Nephron progenitor cell (in vitro differentiated cells): ENCODE data around the gene PIGH.
A peak's percentile ranks its signal among the peaks of the same experiment; 100 is the strongest.
"Not testable (repeated sequence)": the region's sequence is repeated elsewhere in the genome, so short reads cannot be mapped to it uniquely, and the experiment has no call there.

Source experiments
- DNase-seq: peaks from one replicate; pipeline ENCODE4 v3.0.0; 2021
- H3K27ac Mint-ChIP-seq: 2 replicates; pipeline ENCODE4 v1.8.0; 2021; ENCODE audit warnings: mild to moderate bottlenecking, moderate library complexity, mixed read lengths
- H3K27me3 Mint-ChIP-seq: 2 replicates; pipeline ENCODE4 v1.8.0; 2021; ENCODE audit warnings: mild to moderate bottlenecking, low read depth, mixed read lengths; ENCODE audit not compliant: poor library complexity
- H3K36me3 Mint-ChIP-seq: 2 replicates; pipeline ENCODE4 v1.8.0; 2021; ENCODE audit warnings: low read depth, mixed read lengths
- H3K4me1 Mint-ChIP-seq: 2 replicates; pipeline ENCODE4 v1.8.0; 2021; ENCODE audit warnings: mixed read lengths
- H3K4me3 Mint-ChIP-seq: 2 replicates; pipeline ENCODE4 v1.8.0; 2021; ENCODE audit warnings: mild to moderate bottlenecking, moderate library complexity, mixed read lengths
- H3K9me3 Mint-ChIP-seq: 2 replicates; pipeline ENCODE4 v1.8.0; 2021; ENCODE audit warnings: mild to moderate bottlenecking, moderate library complexity, mixed read lengths
- CTCF ChIP-seq: fragments of 200-600 bp; sonication (generic); IDR thresholded peaks from 2 replicates; pipeline ENCODE4 v1.5.0; 2021; ENCODE audit warnings: antibody characterized with exemption

The PIGH gene

DNA sequence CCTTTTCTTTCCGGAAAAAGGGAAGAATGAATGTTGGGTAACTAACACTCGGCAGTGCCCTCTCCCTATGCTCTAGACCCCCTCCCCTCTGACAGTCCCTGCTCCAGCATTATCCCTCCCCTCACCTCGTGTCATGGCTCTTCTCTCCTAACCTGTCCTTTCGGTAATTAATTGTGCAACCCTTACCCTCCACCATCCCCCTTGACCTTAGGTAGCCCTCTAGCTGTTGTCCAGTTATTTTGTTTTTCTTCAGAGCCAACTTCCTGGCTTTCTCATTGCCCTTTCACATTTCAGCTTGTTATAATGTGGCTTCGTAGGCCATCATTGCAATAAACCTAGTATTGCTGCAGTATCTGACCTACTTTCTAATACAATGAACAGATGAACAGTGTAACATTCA is 30.9 kb upstream of the PIGH start:
- Mint-ChIP-seq H3K4me3 (no peak overlapping the region), H3K9me3 (no peaks in the 10 kb centered on the region), H3K27ac (no peak overlapping the region), H3K36me3 (peaks cover 40% of the 10 kb centered on the region), H3K4me1 (peaks cover 5% of the 10 kb centered on the region), H3K27me3 (peaks cover 6% of the 10 kb centered on the region)
- no peak for TF ChIP-seq CTCF
- no peak for DNase-seq

DNA sequence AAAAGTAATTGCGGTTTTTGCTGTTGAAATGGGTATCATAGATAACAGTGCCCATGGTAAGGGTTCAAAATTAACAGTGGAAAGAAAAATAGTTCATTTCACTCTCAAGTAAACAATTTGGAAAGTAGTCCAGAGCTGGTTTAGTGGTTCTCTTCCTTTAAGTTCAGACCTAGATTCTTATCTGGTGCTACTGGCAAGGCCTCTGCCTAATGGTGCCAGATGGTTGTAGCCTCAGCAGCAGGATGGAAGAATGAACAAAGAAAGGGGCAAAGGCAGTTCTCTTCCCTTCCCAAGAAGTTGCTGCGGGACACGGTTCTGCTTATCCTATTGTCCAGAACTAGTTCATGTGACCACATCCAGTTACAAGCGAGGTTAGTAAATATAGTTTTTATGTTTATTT is 30.1 kb upstream of the PIGH start:
- Mint-ChIP-seq H3K27me3 (peaks cover 6% of the 10 kb centered on the region), H3K27ac (no peak overlapping the region), H3K4me1 (peaks cover 5% of the 10 kb centered on the region), H3K9me3 (no peaks in the 10 kb centered on the region), H3K36me3 (peaks cover 42% of the 10 kb centered on the region), H3K4me3 (no peak overlapping the region)
- no peak for TF ChIP-seq CTCF
- no peak for DNase-seq

DNA sequence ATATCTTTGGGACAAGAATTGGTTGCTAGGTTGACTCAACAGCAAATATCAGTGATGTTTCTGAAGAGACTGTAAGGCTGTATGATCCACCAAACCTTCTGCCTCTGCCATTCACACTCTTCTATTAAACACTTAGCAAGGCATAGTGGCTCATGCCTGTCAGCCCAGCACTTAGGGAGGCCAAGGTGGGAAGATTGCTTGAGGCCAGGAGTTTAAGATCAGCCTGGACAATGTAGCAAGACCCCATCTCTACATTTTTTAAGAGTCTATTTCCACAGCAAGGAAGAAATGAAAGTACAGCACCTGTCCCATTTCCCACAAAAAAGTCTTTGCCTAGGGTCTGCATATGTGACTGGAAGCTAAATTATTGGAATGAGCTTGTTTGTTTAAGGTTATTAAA is 27.5 kb upstream of the PIGH start:
- Mint-ChIP-seq H3K9me3 (peaks cover 7% of the 10 kb centered on the region), H3K4me1 (peaks cover 15% of the 10 kb centered on the region), H3K36me3 (peaks cover 41% of the 10 kb centered on the region), H3K27ac (no peak overlapping the region), H3K27me3 (peaks cover 2% of the 10 kb centered on the region), H3K4me3 (no peak overlapping the region)
- DNase-seq, result no peak
- no peak for TF ChIP-seq CTCF

GRCh38 chr14:67626131-67626530 is 26.1 kb upstream of the PIGH start:
- not testable (repeated sequence) for H3K27ac Mint-ChIP-seq, H3K9me3 Mint-ChIP-seq, DNase-seq, H3K27me3 Mint-ChIP-seq, H3K4me3 Mint-ChIP-seq
- Mint-ChIP-seq H3K36me3 (peaks cover 32% of the 10 kb centered on the region), H3K4me1 (peaks cover 22% of the 10 kb centered on the region)

DNA sequence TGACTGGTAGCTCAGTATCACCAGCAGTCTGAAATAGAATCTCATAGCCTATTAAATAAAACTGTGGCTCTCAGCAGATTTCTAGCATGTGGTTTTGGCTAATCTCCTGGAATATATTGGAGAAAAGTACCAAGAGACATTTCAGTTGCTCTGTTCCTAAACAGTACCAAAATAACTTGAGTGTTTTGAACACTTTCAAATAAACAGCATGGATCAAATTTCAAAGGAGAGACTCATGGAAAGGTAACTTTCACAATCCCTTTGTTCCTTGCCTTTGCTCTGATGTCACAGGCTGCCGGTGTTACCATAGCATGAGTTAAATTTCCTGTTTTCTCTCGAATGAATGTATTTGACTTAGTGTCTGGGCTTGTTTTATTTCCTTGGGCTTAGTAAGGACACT is 23.0 kb upstream of the PIGH start:
- Mint-ChIP-seq H3K9me3 (peaks cover 7% of the 10 kb centered on the region), H3K4me3 (peak overlapping the region; percentile 23), H3K4me1 (peaks cover 40% of the 10 kb centered on the region), H3K36me3 (peaks cover 23% of the 10 kb centered on the region), H3K27ac (peak overlapping the region; percentile 70), H3K27me3 (peaks cover 6% of the 10 kb centered on the region)
- DNase-seq, result no peak
- no peak for TF ChIP-seq CTCF

DNA sequence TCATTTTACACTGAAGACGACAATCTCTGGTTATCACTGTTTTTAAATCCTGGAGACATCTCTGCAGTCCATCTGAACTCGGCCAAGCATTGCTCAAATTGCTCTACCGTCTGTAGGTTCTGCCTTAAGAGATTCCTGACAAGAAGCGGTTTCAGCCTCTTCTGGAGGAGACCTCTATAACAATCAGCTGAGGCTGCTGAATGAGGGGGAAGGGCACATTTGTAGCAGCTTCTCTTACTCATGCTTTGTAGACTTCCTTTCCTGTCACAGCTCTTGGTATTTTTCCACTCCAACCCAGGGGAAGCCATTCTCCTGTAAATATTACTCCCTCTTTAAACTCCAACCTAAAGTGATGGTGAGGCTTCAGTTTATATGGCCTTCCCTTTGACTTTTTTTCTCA is 22.6 kb upstream of the PIGH start:
- Mint-ChIP-seq H3K27me3 (peaks cover 6% of the 10 kb centered on the region), H3K36me3 (peaks cover 23% of the 10 kb centered on the region), H3K9me3 (peaks cover 7% of the 10 kb centered on the region), H3K27ac (peak overlapping the region; percentile 70), H3K4me3 (peak overlapping the region; percentile 23), H3K4me1 (peaks cover 40% of the 10 kb centered on the region)
- no peak for TF ChIP-seq CTCF
- DNase-seq, result peak; percentile 10
